Stimulated activated CD4-positive, alpha-beta T cell treated with anti-CD3 and anti-CD28 coated beads, Interleukin-2, amount 100 ng/mL, for 24 hours (primary cell): Measurements from ENCODE around the gene MUSK.
"Not testable (repeated sequence)": the region's sequence is repeated elsewhere in the genome, so short reads cannot be mapped to it uniquely, and the experiment has no call there.

ENCODE experiments used
- DNase-seq, 2 donors: peaks; one replicate each; pipeline ENCODE4 v3.0.0-alpha.2; 2020

The MUSK gene

GRCh38 chr9:110812886-110813285 is 144.3 kb downstream of the MUSK start:
- no peak for DNase-seq

GRCh38 chr9:110814159-110814558 is 145.6 kb downstream of the MUSK start:
- DNase-seq: no peak

- DNase-seq: no peak
Observed at GRCh38 chr9:110815361-110815760, 146.8 kb downstream of the MUSK start.

- DNase-seq: no peak
Observed at GRCh38 chr9:110820381-110820780, 151.8 kb downstream of the MUSK start.

GRCh38 chr9:110821064-110821463 is 152.5 kb downstream of the MUSK start:
- DNase-seq: no peak

GRCh38 chr9:110825129-110825528 is 156.5 kb downstream of the MUSK start:
- not testable (repeated sequence) for DNase-seq

GRCh38 chr9:110825950-110826349 is 157.4 kb downstream of the MUSK start:
- DNase-seq: no peak

GRCh38 chr9:110826400-110826799 is 157.8 kb downstream of the MUSK start:
- DNase-seq: not testable (repeated sequence)

GRCh38 chr9:110828264-110828663 is 159.7 kb downstream of the MUSK start:
- DNase-seq: no peak

- no peak for DNase-seq
Observed at GRCh38 chr9:110830495-110830894, 161.9 kb downstream of the MUSK start.

- DNase-seq: no peak
Observed at GRCh38 chr9:110832926-110833325, 164.3 kb downstream of the MUSK start.

- DNase-seq: no peak
Observed at GRCh38 chr9:110835404-110835803, 166.8 kb downstream of the MUSK start.

- DNase-seq: no peak
Observed at GRCh38 chr9:110835859-110836271, 167.3 kb downstream of the MUSK start.

- no peak for DNase-seq
Observed at GRCh38 chr9:110837401-110838005, 168.9 kb downstream of the MUSK start.

- no peak for DNase-seq
Observed at GRCh38 chr9:110842169-110842568, 173.6 kb downstream of the MUSK start.

- no peak for DNase-seq
Observed at GRCh38 chr9:110842986-110843385, 174.4 kb downstream of the MUSK start.

GRCh38 chr9:110844121-110844520 is 175.5 kb downstream of the MUSK start:
- DNase-seq: no peak

- DNase-seq: no peak
Observed at GRCh38 chr9:110846215-110846614, 177.6 kb downstream of the MUSK start.

GRCh38 chr9:110847671-110848070 is 179.1 kb downstream of the MUSK start:
- no peak for DNase-seq

GRCh38 chr9:110850401-110851135 is 182.0 kb downstream of the MUSK start:
- no peak for DNase-seq
